Measurements from ENCODE around the gene CCNY. TPM values are rescaled to one million over a fixed set of nuclear protein-coding genes. Genes with fewer than 3 reads are reported as not detected.

Gene CCNY
- total RNA-seq, 1 experiment from 2014 or later, result 62.2 TPM

GRCh38 chr10:35613597-35614226, 277.4 kb downstream of the CCNY start:
- H2AFZ ChIP-seq (ENCODE audit: low read depth, low read length, poor library complexity, severe bottlenecking), result no peak overlapping the region
- no peak for TF ChIP-seq ZBTB33 (IDR thresholded peaks at IDR 0.05; ENCODE audit: extremely low read depth, insufficient replicate concordance, low read length)
- TF ChIP-seq RAD21 (IDR thresholded peaks at IDR 0.05; ENCODE audit: low read depth), result peak; percentile 39; the same call in 1 of the 2 replicates
- TF ChIP-seq EZH2 (IDR thresholded peaks at IDR 0.05), result no peak
- no peak for TF ChIP-seq ELF1 (IDR thresholded peaks at IDR 0.05; ENCODE audit: borderline replicate concordance, low read depth)
- no peak for TF ChIP-seq CBX3 (IDR thresholded peaks at IDR 0.05; ENCODE audit: low read depth)
- TF ChIP-seq CEBPB (IDR thresholded peaks at IDR 0.05; ENCODE audit: low read depth), result no peak
- TF ChIP-seq POLR2A (IDR thresholded peaks at IDR 0.05; ENCODE audit: borderline replicate concordance, extremely low read depth, insufficient read depth, insufficient read length), result no peak
- TF ChIP-seq POLR2AphosphoS5 (IDR thresholded peaks at IDR 0.05; ENCODE audit: low read depth, low read length), result no peak
- TF ChIP-seq CTCF (IDR thresholded peaks at IDR 0.05 in 2 of 3, conservative IDR thresholded peaks at IDR 0.05 in 1 of 3; ENCODE audit: borderline replicate concordance in 1 of 3, insufficient read depth in 1 of 3, low read depth in 2 of 3, low read length in 2 of 3), result peak in 2 of 3 experiments; percentile 30 to 43; a peak in 3 of 6 replicates
- no peak for TF ChIP-seq SIN3A (IDR thresholded peaks at IDR 0.05; ENCODE audit: low read depth)
- TF ChIP-seq EGR1 (IDR thresholded peaks at IDR 0.05; ENCODE audit: low read depth), result no peak
- TF ChIP-seq ATF3 (IDR thresholded peaks at IDR 0.05), result no peak
- TF ChIP-seq EZH2phosphoT487 (IDR thresholded peaks at IDR 0.05; ENCODE audit: borderline replicate concordance), result no peak
- no peak for TF ChIP-seq REST (IDR thresholded peaks at IDR 0.05; ENCODE audit: low read depth)
- TF ChIP-seq MAX (IDR thresholded peaks at IDR 0.05), result no peak
- DNase-seq (ENCODE audit: low read depth, low spot score) (no peak), ATAC-seq (peak; percentile 57; the same call in 1 of the 2 replicates)
- no peak overlapping the region for H3K27ac ChIP-seq (ENCODE audit: low read depth, low read length)
- H3K9me3 ChIP-seq (ENCODE audit: control insufficient read depth in 1 of 2, insufficient read depth in 1 of 2, low read depth in 1 of 2, low read length in 2 of 2), result no peaks in the 10 kb centered on the region
- H3K79me2 ChIP-seq (ENCODE audit: insufficient read depth, low read length), result no peaks in the 10 kb centered on the region
- H3K4me2 ChIP-seq (ENCODE audit: low read length), result no peak overlapping the region
- no peaks in the 10 kb centered on the region for H3K36me3 ChIP-seq (ENCODE audit: control insufficient read depth in 1 of 2, insufficient read depth in 2 of 2, low read length in 2 of 2)
- CTCF ChIA-PET, result interaction anchor here (0.8 to 1.5 kb wide), 5 partner anchors 13 to 1267 kb away, joined by 3 to 6 read pairs (median 6); no protein-coding TSS in a partner anchor
- no peaks in the 10 kb centered on the region for H3K9me2 ChIP-seq (ENCODE audit: insufficient read depth)
- BruUV-seq (replicated peaks), result no TSS peak
- peaks cover 38% of the 10 kb centered on the region for H3K27me3 ChIP-seq (ENCODE audit: insufficient read depth, low read length)
- POLR2A ChIA-PET, result no interaction called here
- no peak overlapping the region for H3K4me3 ChIP-seq (replicated peaks in 1 of 2; ENCODE audit: low read depth in 1 of 2, low read length in 2 of 2)
- H3K4me1 ChIP-seq (ENCODE audit: control insufficient read depth in 1 of 2, insufficient read depth in 2 of 2, low read length in 2 of 2), result no peaks in the 10 kb centered on the region
- RAD21 ChIA-PET (ENCODE audit: low non-redundant PET in 1 of 2, low total read pairs in 2 of 2, uncharacterized antibody in 2 of 2, unreplicated experiment in 2 of 2), result no interaction called here
- no peaks in the 10 kb centered on the region for H4K20me1 ChIP-seq (ENCODE audit: insufficient read depth)
- H3K9ac ChIP-seq (ENCODE audit: low read length), result no peak overlapping the region
- intact Hi-C loops (cut with micrococcal nuclease), result no loop called here

Measured in HCT116 (cell line).